ENCODE measurements around the gene RBSN. TPM values are rescaled to one million over a fixed set of nuclear protein-coding genes. Genes with fewer than 3 reads are reported as not detected.

RBSN gene
- total RNA-seq, 1 experiment from 2014 or later = 20.7 TPM

- Histone ChIP-seq H3K27me3 (ENCODE audit: insufficient read depth, low read depth) (no peaks in the 10 kb centered on the region), H2AFZ (no peak overlapping the region), H4K20me1 (ENCODE audit: insufficient read depth) (no peaks in the 10 kb centered on the region), H3K4me1 (replicated peaks; ENCODE audit: insufficient read depth) (no peaks in the 10 kb centered on the region), H3K4me2 (no peak overlapping the region), H3F3A (ENCODE audit: insufficient read depth, low read depth) (peaks cover 3% of the 10 kb centered on the region; the same call in 1 of the 2 replicates), H3K9me2 (ENCODE audit: insufficient read depth) (no peaks in the 10 kb centered on the region), H3K36me3 (ENCODE audit: low read depth) (peaks cover 16% of the 10 kb centered on the region), H3K9me3 (ENCODE audit: insufficient read depth, low read depth) (no peaks in the 10 kb centered on the region), H3K27ac (no peak overlapping the region), H3K4me3 (no peak overlapping the region), H3K79me2 (ENCODE audit: low read depth) (no peaks in the 10 kb centered on the region)
- intact Hi-C loops (cut with micrococcal nuclease; ENCODE audit: unreplicated experiment) = no loop called here
- TF ChIP-seq EZH2 (IDR thresholded peaks at IDR 0.05; ENCODE audit: low read depth) (no peak), CTCF (conservative IDR thresholded peaks at IDR 0.05) (no peak)
- BruUV-seq (replicated peaks) = no TSS peak
- POLR2A ChIA-PET (ENCODE audit: unreplicated experiment) = no interaction called here
- CTCF ChIA-PET = no interaction called here
- no peak for DNase-seq
Observed at GRCh38 chr3:15089201-15089600, 9.7 kb downstream of the RBSN start.

GRCh38 chr3:15086699-15087098 lies 12.2 kb downstream of the RBSN start:
- no peak overlapping the region for H3K4me2 ChIP-seq
- no peaks in the 10 kb centered on the region for H3K9me2 ChIP-seq (ENCODE audit: insufficient read depth)
- H3K4me1 ChIP-seq (replicated peaks; ENCODE audit: insufficient read depth) = no peaks in the 10 kb centered on the region
- H3K79me2 ChIP-seq (ENCODE audit: low read depth) = no peaks in the 10 kb centered on the region
- no peak for TF ChIP-seq EZH2 (IDR thresholded peaks at IDR 0.05; ENCODE audit: low read depth)
- TF ChIP-seq CTCF (conservative IDR thresholded peaks at IDR 0.05) = no peak
- H4K20me1 ChIP-seq (ENCODE audit: insufficient read depth) = no peaks in the 10 kb centered on the region
- intact Hi-C loops (cut with micrococcal nuclease; ENCODE audit: unreplicated experiment) = no loop called here
- H3K9me3 ChIP-seq (ENCODE audit: insufficient read depth, low read depth) = no peaks in the 10 kb centered on the region
- no peak for DNase-seq
- H3K4me3 ChIP-seq = no peak overlapping the region
- H3K27ac ChIP-seq = no peak overlapping the region
- no peaks in the 10 kb centered on the region for H3K27me3 ChIP-seq (ENCODE audit: insufficient read depth, low read depth)
- no peak overlapping the region for H2AFZ ChIP-seq
- POLR2A ChIA-PET (ENCODE audit: unreplicated experiment) = no interaction called here
- CTCF ChIA-PET = interaction anchor here (0.5 kb wide), 1 partner anchor 179 kb away, joined by 9 read pairs; no protein-coding TSS in a partner anchor
- BruUV-seq (replicated peaks) = no TSS peak
- H3K36me3 ChIP-seq (ENCODE audit: low read depth) = peaks cover 21% of the 10 kb centered on the region
- no peaks in the 10 kb centered on the region for H3F3A ChIP-seq (ENCODE audit: insufficient read depth, low read depth)

GRCh38 chr3:15086263-15086662 lies 12.7 kb downstream of the RBSN start:
- Histone ChIP-seq H3K9me2 (ENCODE audit: insufficient read depth) (no peaks in the 10 kb centered on the region), H3K27me3 (ENCODE audit: insufficient read depth, low read depth) (no peaks in the 10 kb centered on the region), H3K79me2 (ENCODE audit: low read depth) (no peaks in the 10 kb centered on the region), H3K4me1 (replicated peaks; ENCODE audit: insufficient read depth) (no peaks in the 10 kb centered on the region), H3F3A (ENCODE audit: insufficient read depth, low read depth) (no peaks in the 10 kb centered on the region), H3K9me3 (ENCODE audit: insufficient read depth, low read depth) (no peaks in the 10 kb centered on the region), H4K20me1 (ENCODE audit: insufficient read depth) (no peaks in the 10 kb centered on the region), H3K4me3 (no peak overlapping the region), H3K27ac (no peak overlapping the region), H3K4me2 (no peak overlapping the region), H2AFZ (no peak overlapping the region), H3K36me3 (ENCODE audit: low read depth) (peaks cover 21% of the 10 kb centered on the region)
- intact Hi-C loops (cut with micrococcal nuclease; ENCODE audit: unreplicated experiment) = no loop called here
- ChIA-PET POLR2A (ENCODE audit: unreplicated experiment) (no interaction called here), CTCF (no interaction called here)
- no TSS peak for BruUV-seq (replicated peaks)
- DNase-seq = no peak
- TF ChIP-seq EZH2 (IDR thresholded peaks at IDR 0.05; ENCODE audit: low read depth) = no peak
- TF ChIP-seq CTCF (conservative IDR thresholded peaks at IDR 0.05) = no peak

Data from PC-9 (cell line).